ENCODE data around the gene RAB10.

DNA sequence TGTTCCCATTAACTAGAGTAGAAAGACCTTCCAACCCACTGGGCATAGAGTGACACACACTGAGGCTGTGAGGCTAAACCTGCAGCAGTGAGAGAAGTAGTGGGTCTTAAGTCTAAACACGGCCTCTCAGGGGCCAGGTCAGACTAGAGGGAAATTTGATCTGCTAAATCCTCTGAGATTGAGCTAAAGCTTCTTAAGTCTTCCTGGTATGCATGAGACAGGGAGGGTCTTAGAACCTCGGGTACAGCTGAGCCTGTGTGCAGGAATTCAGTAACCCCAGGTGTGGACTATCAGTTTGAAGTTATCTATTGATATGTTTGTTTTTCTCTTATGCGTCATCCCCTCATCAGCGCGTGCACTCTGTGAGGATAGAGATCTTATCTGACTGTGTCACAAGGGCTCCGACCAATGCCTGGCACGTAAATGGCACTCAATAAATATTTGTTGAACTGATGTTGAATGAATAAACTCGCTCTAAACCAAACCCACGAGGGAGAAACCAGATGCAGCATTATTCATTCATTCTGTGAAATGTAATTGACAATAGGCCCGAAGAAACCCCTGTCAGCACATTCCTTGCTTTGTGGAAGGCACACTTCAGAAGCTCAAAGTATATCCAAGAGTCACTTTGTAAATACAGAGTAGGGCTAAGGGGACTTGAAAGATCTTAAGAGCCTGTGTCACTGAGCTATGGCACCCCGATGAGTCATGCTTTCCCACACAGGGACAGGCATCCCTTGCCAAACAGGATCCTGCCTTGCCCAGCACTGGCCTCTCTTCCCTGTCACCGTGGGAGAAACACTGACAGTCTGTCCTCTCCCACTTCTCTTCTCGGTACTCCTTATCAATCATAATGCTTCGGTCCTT, 21.7 kb upstream of the RAB10 start:
- TF ChIP-seq, protein P1, sequence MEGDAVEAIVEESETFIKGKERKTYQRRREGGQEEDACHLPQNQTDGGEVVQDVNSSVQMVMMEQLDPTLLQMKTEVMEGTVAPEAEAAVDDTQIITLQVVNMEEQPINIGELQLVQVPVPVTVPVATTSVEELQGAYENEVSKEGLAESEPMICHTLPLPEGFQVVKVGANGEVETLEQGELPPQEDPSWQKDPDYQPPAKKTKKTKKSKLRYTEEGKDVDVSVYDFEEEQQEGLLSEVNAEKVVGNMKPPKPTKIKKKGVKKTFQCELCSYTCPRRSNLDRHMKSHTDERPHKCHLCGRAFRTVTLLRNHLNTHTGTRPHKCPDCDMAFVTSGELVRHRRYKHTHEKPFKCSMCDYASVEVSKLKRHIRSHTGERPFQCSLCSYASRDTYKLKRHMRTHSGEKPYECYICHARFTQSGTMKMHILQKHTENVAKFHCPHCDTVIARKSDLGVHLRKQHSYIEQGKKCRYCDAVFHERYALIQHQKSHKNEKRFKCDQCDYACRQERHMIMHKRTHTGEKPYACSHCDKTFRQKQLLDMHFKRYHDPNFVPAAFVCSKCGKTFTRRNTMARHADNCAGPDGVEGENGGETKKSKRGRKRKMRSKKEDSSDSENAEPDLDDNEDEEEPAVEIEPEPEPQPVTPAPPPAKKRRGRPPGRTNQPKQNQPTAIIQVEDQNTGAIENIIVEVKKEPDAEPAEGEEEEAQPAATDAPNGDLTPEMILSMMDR (conservative IDR thresholded peaks at IDR 0.05; ENCODE audit: low read depth in 2 of 2), result no peak
- no peak for TF ChIP-seq POLR2AphosphoS5 (IDR thresholded peaks at IDR 0.05; ENCODE audit: low read depth)
- TF ChIP-seq EZH2 (IDR thresholded peaks at IDR 0.05; ENCODE audit: low read depth, unreplicated experiment), result no peak
- no peak for TF ChIP-seq JUNB (IDR thresholded peaks at IDR 0.05; ENCODE audit: unreplicated experiment)
- TF ChIP-seq, protein P2, sequence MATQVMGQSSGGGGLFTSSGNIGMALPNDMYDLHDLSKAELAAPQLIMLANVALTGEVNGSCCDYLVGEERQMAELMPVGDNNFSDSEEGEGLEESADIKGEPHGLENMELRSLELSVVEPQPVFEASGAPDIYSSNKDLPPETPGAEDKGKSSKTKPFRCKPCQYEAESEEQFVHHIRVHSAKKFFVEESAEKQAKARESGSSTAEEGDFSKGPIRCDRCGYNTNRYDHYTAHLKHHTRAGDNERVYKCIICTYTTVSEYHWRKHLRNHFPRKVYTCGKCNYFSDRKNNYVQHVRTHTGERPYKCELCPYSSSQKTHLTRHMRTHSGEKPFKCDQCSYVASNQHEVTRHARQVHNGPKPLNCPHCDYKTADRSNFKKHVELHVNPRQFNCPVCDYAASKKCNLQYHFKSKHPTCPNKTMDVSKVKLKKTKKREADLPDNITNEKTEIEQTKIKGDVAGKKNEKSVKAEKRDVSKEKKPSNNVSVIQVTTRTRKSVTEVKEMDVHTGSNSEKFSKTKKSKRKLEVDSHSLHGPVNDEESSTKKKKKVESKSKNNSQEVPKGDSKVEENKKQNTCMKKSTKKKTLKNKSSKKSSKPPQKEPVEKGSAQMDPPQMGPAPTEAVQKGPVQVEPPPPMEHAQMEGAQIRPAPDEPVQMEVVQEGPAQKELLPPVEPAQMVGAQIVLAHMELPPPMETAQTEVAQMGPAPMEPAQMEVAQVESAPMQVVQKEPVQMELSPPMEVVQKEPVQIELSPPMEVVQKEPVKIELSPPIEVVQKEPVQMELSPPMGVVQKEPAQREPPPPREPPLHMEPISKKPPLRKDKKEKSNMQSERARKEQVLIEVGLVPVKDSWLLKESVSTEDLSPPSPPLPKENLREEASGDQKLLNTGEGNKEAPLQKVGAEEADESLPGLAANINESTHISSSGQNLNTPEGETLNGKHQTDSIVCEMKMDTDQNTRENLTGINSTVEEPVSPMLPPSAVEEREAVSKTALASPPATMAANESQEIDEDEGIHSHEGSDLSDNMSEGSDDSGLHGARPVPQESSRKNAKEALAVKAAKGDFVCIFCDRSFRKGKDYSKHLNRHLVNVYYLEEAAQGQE (IDR thresholded peaks at IDR 0.05; ENCODE audit: unreplicated experiment), result no peak
- no peak for TF ChIP-seq ZNF331 (CRISPR knock-in tag; IDR thresholded peaks at IDR 0.05; ENCODE audit: low read depth)
- no peak for TF ChIP-seq EZH2phosphoT487 (IDR thresholded peaks at IDR 0.05; ENCODE audit: unreplicated experiment)
- no peak for TF ChIP-seq CREB1 (CRISPR knock-in tag; IDR thresholded peaks at IDR 0.05; ENCODE audit: low read depth)
- TF ChIP-seq, protein P3, sequence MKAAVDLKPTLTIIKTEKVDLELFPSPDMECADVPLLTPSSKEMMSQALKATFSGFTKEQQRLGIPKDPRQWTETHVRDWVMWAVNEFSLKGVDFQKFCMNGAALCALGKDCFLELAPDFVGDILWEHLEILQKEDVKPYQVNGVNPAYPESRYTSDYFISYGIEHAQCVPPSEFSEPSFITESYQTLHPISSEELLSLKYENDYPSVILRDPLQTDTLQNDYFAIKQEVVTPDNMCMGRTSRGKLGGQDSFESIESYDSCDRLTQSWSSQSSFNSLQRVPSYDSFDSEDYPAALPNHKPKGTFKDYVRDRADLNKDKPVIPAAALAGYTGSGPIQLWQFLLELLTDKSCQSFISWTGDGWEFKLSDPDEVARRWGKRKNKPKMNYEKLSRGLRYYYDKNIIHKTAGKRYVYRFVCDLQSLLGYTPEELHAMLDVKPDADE (IDR thresholded peaks at IDR 0.05), result no peak
- no peak for TF ChIP-seq NANOG (IDR thresholded peaks at IDR 0.05; ENCODE audit: borderline replicate concordance)

Data from GM23338 (cell line).